Panc1 (cell line): ENCODE measurements around the gene TEX264. TPM values are rescaled to one million over a fixed set of nuclear protein-coding genes. Genes with fewer than 3 reads are reported as not detected.

Experiments used
- ATAC-seq: fragments of 200-7000 bp; cut with Tn5 transposase; 2 replicates; pipeline ENCODE4 v1.9.1; 2020; ENCODE audit warnings: mild to moderate bottlenecking, moderate library complexity
- BruUV-seq: library from RNA; stranded (reverse); fragments of 400-500 nt; replicated peaks from 2 replicates; lab custom pipeline; 2021; lab: Mats Ljungman, UMichigan
- CTCF ChIA-PET: fragments of 300-600 bp; sonication (Branson Sonifier 250); formaldehyde crosslinking; loops from one replicate; lab custom pipeline; 2022; ENCODE audit warnings: antibody characterized with exemption; lab: Charles Lee
- POLR2A ChIA-PET: fragments of 300-600 bp; sonication (Branson Sonifier 250); formaldehyde crosslinking; loops from one replicate; lab custom pipeline; 2022; ENCODE audit warnings: antibody characterized with exemption; lab: Charles Lee
- DNase-seq: peaks from one replicate; pipeline ENCODE4 v3.0.0-alpha.2; 2010; ENCODE audit warnings: low read depth, low spot score
- H3K27ac ChIP-seq: 2 replicates; pipeline ENCODE4 v1.5.1; 2011; ENCODE audit warnings: mild to moderate bottlenecking, low read length, inconsistent platforms
- H3K27me3 ChIP-seq: fragments of 200-500 bp; sonication (Bioruptor generic); 2 replicates; pipeline ENCODE4 v1.6.0; 2014; ENCODE audit warnings: low read length, inconsistent platforms; ENCODE audit not compliant: control insufficient read depth, insufficient read depth
- H3K36me3 ChIP-seq: fragments of 200-500 bp; sonication (Bioruptor generic); 2 replicates; pipeline ENCODE4 v1.5.1; 2014; ENCODE audit warnings: inconsistent platforms, mild to moderate bottlenecking, low read length, moderate library complexity; ENCODE audit not compliant: control insufficient read depth, insufficient read depth
- H3K4me1 ChIP-seq: 2 replicates; pipeline ENCODE4 v1.5.1; 2011; ENCODE audit warnings: inconsistent platforms, mild to moderate bottlenecking, low read length, moderate library complexity; ENCODE audit not compliant: control insufficient read depth, insufficient read depth
- H3K4me3 ChIP-seq, 2 experiments: 2 replicates each; pipeline ENCODE4 v1.5.1; 2011 to 2012; ENCODE audit warnings: low read depth in 2 of 2, low read length in 2 of 2, mild to moderate bottlenecking in 2 of 2, inconsistent platforms in 1 of 2, moderate library complexity in 1 of 2
- H3K9me3 ChIP-seq: fragments of 200-500 bp; sonication (Bioruptor generic); 2 replicates; pipeline ENCODE4 v1.5.1; 2014; ENCODE audit warnings: low read depth, mild to moderate bottlenecking, inconsistent platforms, low read length, moderate library complexity; ENCODE audit not compliant: control insufficient read depth, insufficient read depth
- POLR2AphosphoS5 ChIP-seq: IDR thresholded peaks from 2 replicates; pipeline ENCODE4 v1.6.1; 2012; ENCODE audit warnings: mild to moderate bottlenecking, low read depth, low read length, moderate library complexity
- SIN3A ChIP-seq: IDR thresholded peaks from 2 replicates; pipeline ENCODE4 v1.6.1; 2012; ENCODE audit warnings: low read depth, mild to moderate bottlenecking, low read length, moderate library complexity, borderline replicate concordance; ENCODE audit not compliant: insufficient read depth
- TCF7L2 ChIP-seq: IDR thresholded peaks from 2 replicates; pipeline ENCODE4 v1.6.1; 2011; ENCODE audit warnings: mild to moderate bottlenecking, low read depth, low read length, inconsistent platforms
- in situ Hi-C: cut with HindIII; loops from 2 replicates; pipeline ENCODE4 v1.10.0; 2016; ENCODE audit warnings: low sequenced_read_pairs, low pct_unique_long_range_greater_than_20kb
- intact Hi-C: fragments of 100-400 bp; cut with micrococcal nuclease; formaldehyde crosslinking; loops from one replicate; pipeline ENCODE4 v1.10.0; 2022; ENCODE audit not compliant: unreplicated experiment
- total RNA-seq: library from RNA; stranded (reverse); gene quantifications from one replicate; pipeline ENCODE4 v1.2.1, GENCODE V29; 2021; ENCODE audit not compliant: unreplicated experiment
- TF ChIP-seq, protein P1 (sequence below): fragments of 450-650 bp; IDR thresholded peaks from 2 replicates; pipeline ENCODE4 v1.5.1; 2017; ENCODE audit warnings: mild to moderate bottlenecking
- TF ChIP-seq, protein P2 (sequence below), 2 experiments: IDR thresholded peaks; 2 replicates each; pipeline ENCODE4 v1.6.1; 2011 to 2012; ENCODE audit warnings: low read depth in 2 of 2, control low read depth in 1 of 2, low read length in 1 of 2, mild to moderate bottlenecking in 1 of 2, moderate library complexity in 1 of 2; ENCODE audit not compliant: insufficient read depth in 1 of 2

Gene TEX264
- total RNA-seq, 1 experiment from 2014 or later: 45.8 TPM

DNA sequence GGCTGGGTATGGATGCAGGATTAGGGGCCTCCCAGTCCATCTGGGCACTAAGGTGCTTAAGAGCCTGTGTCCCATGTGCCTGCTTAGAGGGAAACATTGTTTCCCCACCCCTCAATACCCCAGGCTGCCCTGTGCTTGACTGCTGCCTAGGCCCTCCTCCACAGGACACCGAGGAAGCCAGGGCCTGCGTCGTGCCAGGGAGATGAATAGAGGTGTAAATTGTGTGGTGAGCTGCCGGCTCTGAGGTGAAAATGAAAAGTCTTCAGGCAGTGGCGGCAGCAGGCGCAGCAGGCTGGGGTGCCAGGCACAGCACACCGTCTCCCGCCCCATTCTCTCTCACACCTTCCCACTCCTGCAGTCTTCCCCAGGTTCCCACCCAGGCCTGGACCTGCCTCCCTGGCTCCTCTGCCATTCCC, 21.9 kb downstream of the TEX264 start:
- no peaks in the 10 kb centered on the region for H3K27me3 ChIP-seq
- ATAC-seq: no peak
- no peak for DNase-seq
- intact Hi-C loops (no loop called here), in situ Hi-C loops (no loop called here)
- H3K4me1 ChIP-seq: no peaks in the 10 kb centered on the region
- no TSS peak for BruUV-seq
- ChIA-PET POLR2A (no interaction called here), CTCF (no interaction called here)
- no peaks in the 10 kb centered on the region; the same call in 1 of the 2 replicates for H3K36me3 ChIP-seq
- no peak overlapping the region for H3K4me3 ChIP-seq
- H3K9me3 ChIP-seq: no peaks in the 10 kb centered on the region
- TF ChIP-seq, protein P1, sequence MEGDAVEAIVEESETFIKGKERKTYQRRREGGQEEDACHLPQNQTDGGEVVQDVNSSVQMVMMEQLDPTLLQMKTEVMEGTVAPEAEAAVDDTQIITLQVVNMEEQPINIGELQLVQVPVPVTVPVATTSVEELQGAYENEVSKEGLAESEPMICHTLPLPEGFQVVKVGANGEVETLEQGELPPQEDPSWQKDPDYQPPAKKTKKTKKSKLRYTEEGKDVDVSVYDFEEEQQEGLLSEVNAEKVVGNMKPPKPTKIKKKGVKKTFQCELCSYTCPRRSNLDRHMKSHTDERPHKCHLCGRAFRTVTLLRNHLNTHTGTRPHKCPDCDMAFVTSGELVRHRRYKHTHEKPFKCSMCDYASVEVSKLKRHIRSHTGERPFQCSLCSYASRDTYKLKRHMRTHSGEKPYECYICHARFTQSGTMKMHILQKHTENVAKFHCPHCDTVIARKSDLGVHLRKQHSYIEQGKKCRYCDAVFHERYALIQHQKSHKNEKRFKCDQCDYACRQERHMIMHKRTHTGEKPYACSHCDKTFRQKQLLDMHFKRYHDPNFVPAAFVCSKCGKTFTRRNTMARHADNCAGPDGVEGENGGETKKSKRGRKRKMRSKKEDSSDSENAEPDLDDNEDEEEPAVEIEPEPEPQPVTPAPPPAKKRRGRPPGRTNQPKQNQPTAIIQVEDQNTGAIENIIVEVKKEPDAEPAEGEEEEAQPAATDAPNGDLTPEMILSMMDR: no peak
- TF ChIP-seq POLR2AphosphoS5 (no peak), SIN3A (no peak), TCF7L2 (no peak)
- TF ChIP-seq, protein P2, sequence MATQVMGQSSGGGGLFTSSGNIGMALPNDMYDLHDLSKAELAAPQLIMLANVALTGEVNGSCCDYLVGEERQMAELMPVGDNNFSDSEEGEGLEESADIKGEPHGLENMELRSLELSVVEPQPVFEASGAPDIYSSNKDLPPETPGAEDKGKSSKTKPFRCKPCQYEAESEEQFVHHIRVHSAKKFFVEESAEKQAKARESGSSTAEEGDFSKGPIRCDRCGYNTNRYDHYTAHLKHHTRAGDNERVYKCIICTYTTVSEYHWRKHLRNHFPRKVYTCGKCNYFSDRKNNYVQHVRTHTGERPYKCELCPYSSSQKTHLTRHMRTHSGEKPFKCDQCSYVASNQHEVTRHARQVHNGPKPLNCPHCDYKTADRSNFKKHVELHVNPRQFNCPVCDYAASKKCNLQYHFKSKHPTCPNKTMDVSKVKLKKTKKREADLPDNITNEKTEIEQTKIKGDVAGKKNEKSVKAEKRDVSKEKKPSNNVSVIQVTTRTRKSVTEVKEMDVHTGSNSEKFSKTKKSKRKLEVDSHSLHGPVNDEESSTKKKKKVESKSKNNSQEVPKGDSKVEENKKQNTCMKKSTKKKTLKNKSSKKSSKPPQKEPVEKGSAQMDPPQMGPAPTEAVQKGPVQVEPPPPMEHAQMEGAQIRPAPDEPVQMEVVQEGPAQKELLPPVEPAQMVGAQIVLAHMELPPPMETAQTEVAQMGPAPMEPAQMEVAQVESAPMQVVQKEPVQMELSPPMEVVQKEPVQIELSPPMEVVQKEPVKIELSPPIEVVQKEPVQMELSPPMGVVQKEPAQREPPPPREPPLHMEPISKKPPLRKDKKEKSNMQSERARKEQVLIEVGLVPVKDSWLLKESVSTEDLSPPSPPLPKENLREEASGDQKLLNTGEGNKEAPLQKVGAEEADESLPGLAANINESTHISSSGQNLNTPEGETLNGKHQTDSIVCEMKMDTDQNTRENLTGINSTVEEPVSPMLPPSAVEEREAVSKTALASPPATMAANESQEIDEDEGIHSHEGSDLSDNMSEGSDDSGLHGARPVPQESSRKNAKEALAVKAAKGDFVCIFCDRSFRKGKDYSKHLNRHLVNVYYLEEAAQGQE (IDR thresholded peaks at IDR 0.05; ENCODE audit: insufficient read depth in 1 of 2, low read depth in 2 of 2, low read length in 1 of 2): no peak
- H3K27ac ChIP-seq: no peak overlapping the region

DNA sequence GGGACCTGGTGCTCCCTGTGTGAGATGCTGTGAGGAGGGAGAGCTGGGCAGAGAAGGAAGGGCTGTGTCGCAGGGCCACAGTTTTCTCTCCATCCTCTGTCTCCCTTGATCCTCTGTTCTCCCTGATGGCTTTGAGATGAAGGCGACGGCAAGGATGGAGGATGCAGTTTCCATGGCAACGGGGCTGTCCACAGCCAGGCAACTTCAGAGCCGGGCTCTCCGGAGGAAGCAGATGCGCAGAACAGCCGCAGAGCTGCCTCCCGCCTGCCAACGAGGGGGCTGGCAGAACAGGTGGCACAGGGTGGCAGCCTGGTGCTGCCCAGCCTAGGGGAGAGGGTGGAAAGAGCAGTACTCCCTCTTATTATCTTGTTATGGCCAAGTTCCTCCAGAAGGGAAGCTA, 25.9 kb downstream of the TEX264 start:
- CTCF ChIA-PET: no interaction called here
- no peaks in the 10 kb centered on the region for H3K27me3 ChIP-seq
- H3K4me1 ChIP-seq: no peaks in the 10 kb centered on the region
- H3K4me3 ChIP-seq: no peak overlapping the region
- intact Hi-C loops (no loop called here), in situ Hi-C loops (no loop called here)
- TF ChIP-seq, protein P2 (IDR thresholded peaks at IDR 0.05; ENCODE audit: insufficient read depth in 1 of 2, low read depth in 2 of 2, low read length in 1 of 2): no peak
- no peak for TF ChIP-seq TCF7L2
- TF ChIP-seq, protein P1: no peak
- no TSS peak for BruUV-seq
- DNase-seq: no peak
- no peaks in the 10 kb centered on the region for H3K9me3 ChIP-seq
- H3K27ac ChIP-seq: no peak overlapping the region
- ATAC-seq: no peak
- H3K36me3 ChIP-seq: 0 out of 2 replicates have a peak, but pooled peaks cover 2% of the 10 kb centered on the region
- POLR2A ChIA-PET: interaction anchor here (0.6 kb wide), 1 partner anchor 101 kb away, joined by 3 read pairs; no protein-coding TSS in a partner anchor
